ENCODE measurements around the gene RGS6.

Gene RGS6

GRCh38 chr14:72492196-72492595 is 560.0 kb downstream of the RGS6 start:
- no peak for DNase-seq

GRCh38 chr14:72495668-72496067 is 563.4 kb downstream of the RGS6 start:
- DNase-seq = no peak

GRCh38 chr14:72498646-72499045 is 566.4 kb downstream of the RGS6 start:
- no peak for DNase-seq

- no peak for DNase-seq
Measured at GRCh38 chr14:72499746-72500145, 567.5 kb downstream of the RGS6 start.

- DNase-seq = no peak
Measured at GRCh38 chr14:72500234-72500838, 568.1 kb downstream of the RGS6 start.

GRCh38 chr14:72501439-72501838 is 569.2 kb downstream of the RGS6 start:
- DNase-seq = no peak

GRCh38 chr14:72503271-72503670 is 571.0 kb downstream of the RGS6 start:
- DNase-seq = no peak

- DNase-seq = no peak
Measured at GRCh38 chr14:72503696-72504368, 571.6 kb downstream of the RGS6 start.

GRCh38 chr14:72510566-72510965 is 578.3 kb downstream of the RGS6 start:
- no peak for DNase-seq

- no peak for DNase-seq
Measured at GRCh38 chr14:72512281-72512680, 580.1 kb downstream of the RGS6 start.

- DNase-seq = no peak
Measured at GRCh38 chr14:72512925-72513324, 580.7 kb downstream of the RGS6 start.

GRCh38 chr14:72513346-72513745 is 581.1 kb downstream of the RGS6 start:
- no peak for DNase-seq

GRCh38 chr14:72513965-72514659 is 581.9 kb downstream of the RGS6 start:
- DNase-seq = peak in 9 of 58 donors; percentile 5 to 59 (median 7)

GRCh38 chr14:72514660-72515025 is 582.4 kb downstream of the RGS6 start:
- no peak for DNase-seq

GRCh38 chr14:72515779-72516770 is 583.8 kb downstream of the RGS6 start:
- DNase-seq = peak in 2 of 58 donors; percentile 5 to 9

- peak in 52 of 58 donors; percentile 13 to 75 (median 48) for DNase-seq
Measured at GRCh38 chr14:72516936-72517700, 584.9 kb downstream of the RGS6 start.

- DNase-seq = no peak
Measured at GRCh38 chr14:72517736-72518135, 585.5 kb downstream of the RGS6 start.

GRCh38 chr14:72518809-72519377 is 586.7 kb downstream of the RGS6 start:
- DNase-seq = no peak

GRCh38 chr14:72519543-72519942 is 587.3 kb downstream of the RGS6 start:
- DNase-seq = no peak

- DNase-seq = no peak
Measured at GRCh38 chr14:72521045-72521444, 588.8 kb downstream of the RGS6 start.
